Central memory CD8-positive, alpha-beta T cell (primary cell): ENCODE data around the gene TNKS1BP1.

ENCODE experiments used
- ATAC-seq: fragments of 150-1000 bp; cut with Tn5 transposase; replicated peaks from 2 replicates; pipeline ENCODE4 v1.10.0; 2022; ENCODE audit warnings: mild to moderate bottlenecking, moderate FRiP score, moderate number of reproducible peaks; ENCODE audit not compliant: poor library complexity, severe bottlenecking; ENCODE audit errors: extremely low read depth
- DNase-seq, 2 donors: peaks; one replicate each; pipeline ENCODE4 v3.0.0; 2021; ENCODE audit warnings: low spot score in 2 of 2
- H3K27ac Mint-ChIP-seq: one replicate; pipeline ENCODE4 v1.8.0; 2022; ENCODE audit warnings: low read depth, mild to moderate bottlenecking, moderate library complexity, mixed read lengths
- H3K27me3 Mint-ChIP-seq: one replicate; pipeline ENCODE4 v1.8.0; 2022; ENCODE audit warnings: mixed read lengths
- H3K36me3 Mint-ChIP-seq: one replicate; pipeline ENCODE4 v1.8.0; 2022; ENCODE audit warnings: mild to moderate bottlenecking, moderate library complexity, mixed read lengths; ENCODE audit not compliant: insufficient read depth
- H3K4me1 Mint-ChIP-seq: one replicate; pipeline ENCODE4 v1.8.0; 2022; ENCODE audit warnings: mixed read lengths
- H3K4me3 Mint-ChIP-seq: one replicate; pipeline ENCODE4 v1.8.0; 2022; ENCODE audit warnings: mild to moderate bottlenecking, moderate library complexity, mixed read lengths
- H3K9me3 Mint-ChIP-seq: one replicate; pipeline ENCODE4 v1.8.0; 2022; ENCODE audit warnings: mixed read lengths

TNKS1BP1 gene

GRCh38 chr11:57322256-57323166, 2.2 kb downstream of the TNKS1BP1 start:
- ATAC-seq (no peak), DNase-seq (no peak)
- Mint-ChIP-seq H3K4me1 (peaks cover 40% of the 10 kb centered on the region), H3K36me3 (peaks cover 25% of the 10 kb centered on the region), H3K27ac (no peak overlapping the region), H3K4me3 (peak overlapping the region; percentile 84), H3K9me3 (no peaks in the 10 kb centered on the region), H3K27me3 (no peaks in the 10 kb centered on the region)

GRCh38 chr11:57321388-57322255, 3.1 kb downstream of the TNKS1BP1 start:
- ATAC-seq (no peak), DNase-seq (no peak)
- Mint-ChIP-seq H3K4me3 (no peak overlapping the region), H3K27ac (peak overlapping the region; percentile 79), H3K9me3 (no peaks in the 10 kb centered on the region), H3K4me1 (peaks cover 36% of the 10 kb centered on the region), H3K36me3 (peaks cover 19% of the 10 kb centered on the region), H3K27me3 (no peaks in the 10 kb centered on the region)

GRCh38 chr11:57320719-57321387, 3.9 kb downstream of the TNKS1BP1 start:
- H3K36me3 Mint-ChIP-seq: peaks cover 17% of the 10 kb centered on the region
- H3K4me1 Mint-ChIP-seq: peaks cover 29% of the 10 kb centered on the region
- no peaks in the 10 kb centered on the region for H3K9me3 Mint-ChIP-seq
- no peak overlapping the region for H3K27ac Mint-ChIP-seq
- ATAC-seq (no peak), DNase-seq (no peak)
- no peak overlapping the region for H3K4me3 Mint-ChIP-seq
- no peaks in the 10 kb centered on the region for H3K27me3 Mint-ChIP-seq

- Mint-ChIP-seq H3K27me3 (no peaks in the 10 kb centered on the region), H3K9me3 (no peaks in the 10 kb centered on the region), H3K4me3 (no peak overlapping the region), H3K27ac (no peak overlapping the region), H3K36me3 (peaks cover 11% of the 10 kb centered on the region), H3K4me1 (peaks cover 22% of the 10 kb centered on the region)
- ATAC-seq (no peak), DNase-seq (no peak)
Measured at GRCh38 chr11:57320067-57320718, 4.6 kb downstream of the TNKS1BP1 start.

- no peaks in the 10 kb centered on the region for H3K9me3 Mint-ChIP-seq
- H3K36me3 Mint-ChIP-seq: peaks cover 3% of the 10 kb centered on the region
- H3K4me3 Mint-ChIP-seq: no peak overlapping the region
- H3K27me3 Mint-ChIP-seq: no peaks in the 10 kb centered on the region
- no peak for DNase-seq
- no peak for ATAC-seq
- no peak overlapping the region for H3K27ac Mint-ChIP-seq
- H3K4me1 Mint-ChIP-seq: peaks cover 11% of the 10 kb centered on the region
Measured at GRCh38 chr11:57318178-57318577, 6.6 kb downstream of the TNKS1BP1 start.

- Mint-ChIP-seq H3K27me3 (no peaks in the 10 kb centered on the region), H3K27ac (no peak overlapping the region), H3K36me3 (peaks cover 2% of the 10 kb centered on the region), H3K4me1 (peaks cover 5% of the 10 kb centered on the region), H3K9me3 (no peaks in the 10 kb centered on the region), H3K4me3 (no peak overlapping the region)
- DNase-seq (no peak), ATAC-seq (no peak)
Measured at GRCh38 chr11:57316017-57316416, 8.7 kb downstream of the TNKS1BP1 start.

- Mint-ChIP-seq H3K36me3 (peaks cover 2% of the 10 kb centered on the region), H3K4me1 (peaks cover 5% of the 10 kb centered on the region), H3K9me3 (no peaks in the 10 kb centered on the region), H3K4me3 (no peak overlapping the region), H3K27ac (no peak overlapping the region), H3K27me3 (no peaks in the 10 kb centered on the region)
- ATAC-seq: peak; percentile 24
- no peak for DNase-seq
Measured at GRCh38 chr11:57315491-57315890, 9.3 kb downstream of the TNKS1BP1 start.

GRCh38 chr11:57314221-57314973, 10.4 kb downstream of the TNKS1BP1 start:
- no peaks in the 10 kb centered on the region for H3K9me3 Mint-ChIP-seq
- peaks cover 2% of the 10 kb centered on the region for H3K36me3 Mint-ChIP-seq
- H3K4me1 Mint-ChIP-seq: peaks cover 5% of the 10 kb centered on the region
- ATAC-seq (no peak), DNase-seq (no peak)
- H3K4me3 Mint-ChIP-seq: no peak overlapping the region
- no peak overlapping the region for H3K27ac Mint-ChIP-seq
- H3K27me3 Mint-ChIP-seq: no peaks in the 10 kb centered on the region

- H3K9me3 Mint-ChIP-seq: no peaks in the 10 kb centered on the region
- DNase-seq (no peak), ATAC-seq (no peak)
- H3K27me3 Mint-ChIP-seq: no peaks in the 10 kb centered on the region
- peaks cover 2% of the 10 kb centered on the region for H3K36me3 Mint-ChIP-seq
- H3K4me1 Mint-ChIP-seq: peaks cover 9% of the 10 kb centered on the region
- H3K27ac Mint-ChIP-seq: no peak overlapping the region
- H3K4me3 Mint-ChIP-seq: no peak overlapping the region
Measured at GRCh38 chr11:57313788-57314135, 11.0 kb downstream of the TNKS1BP1 start.

GRCh38 chr11:57313071-57313787, 11.5 kb downstream of the TNKS1BP1 start:
- Mint-ChIP-seq H3K27ac (no peak overlapping the region), H3K4me3 (no peak overlapping the region), H3K9me3 (no peaks in the 10 kb centered on the region), H3K36me3 (peaks cover 2% of the 10 kb centered on the region), H3K4me1 (peaks cover 11% of the 10 kb centered on the region), H3K27me3 (no peaks in the 10 kb centered on the region)
- DNase-seq: no peak
- no peak for ATAC-seq

- ATAC-seq (no peak), DNase-seq (no peak)
- peaks cover 2% of the 10 kb centered on the region for H3K36me3 Mint-ChIP-seq
- H3K9me3 Mint-ChIP-seq: no peaks in the 10 kb centered on the region
- no peak overlapping the region for H3K27ac Mint-ChIP-seq
- no peaks in the 10 kb centered on the region for H3K27me3 Mint-ChIP-seq
- H3K4me3 Mint-ChIP-seq: peak overlapping the region; percentile 45
- peaks cover 11% of the 10 kb centered on the region for H3K4me1 Mint-ChIP-seq
Measured at GRCh38 chr11:57312511-57313021, 12.2 kb downstream of the TNKS1BP1 start.
